HG03378 (cell line): ENCODE measurements around the gene PDGFC.

Experiments used
- ATAC-seq: cut with Tn5 transposase; IDR thresholded peaks from one replicate; pipeline ENCODE4 v1.9.1; 2021; ENCODE audit warnings: mild to moderate bottlenecking, moderate library complexity; ENCODE audit not compliant: unreplicated experiment

Gene PDGFC

DNA sequence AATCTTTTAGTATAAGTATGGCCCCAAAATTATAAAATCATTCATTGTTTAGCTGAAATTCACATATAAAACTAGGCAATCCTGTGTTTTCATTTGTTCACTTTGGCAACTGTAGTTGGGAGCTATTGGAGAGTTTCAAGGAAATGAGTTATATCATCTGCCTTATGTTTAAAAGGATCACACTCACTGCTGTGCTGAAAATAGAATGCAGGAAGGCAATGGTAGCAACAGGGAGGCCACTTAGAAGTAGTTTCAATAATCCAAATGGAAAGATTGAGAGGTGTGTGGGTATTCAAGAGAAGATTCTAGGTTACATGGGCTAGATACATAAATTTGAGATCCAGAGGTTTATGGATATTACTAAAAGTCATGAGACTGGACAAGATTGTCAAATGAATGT lies 184.9 kb downstream of the PDGFC start:
- no peak for ATAC-seq

DNA sequence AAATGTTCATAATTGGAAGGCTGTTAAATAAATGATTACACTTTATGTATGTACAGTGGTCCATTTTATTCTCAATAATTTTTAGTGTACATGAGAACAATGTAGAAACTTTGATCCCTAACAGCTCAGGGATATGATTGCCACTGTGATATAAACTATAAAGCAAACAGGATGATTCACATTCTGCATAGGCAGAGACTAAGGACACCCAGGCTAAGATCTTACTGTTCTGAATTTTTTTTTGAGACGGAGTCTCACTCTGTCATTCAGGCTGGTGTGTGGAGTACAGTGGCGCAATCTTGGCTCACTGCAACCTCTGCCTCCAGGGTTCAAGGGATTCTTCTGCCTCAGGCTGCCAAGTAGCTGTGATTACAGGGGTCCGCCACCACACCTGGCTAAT lies 186.6 kb downstream of the PDGFC start:
- no peak for ATAC-seq

DNA sequence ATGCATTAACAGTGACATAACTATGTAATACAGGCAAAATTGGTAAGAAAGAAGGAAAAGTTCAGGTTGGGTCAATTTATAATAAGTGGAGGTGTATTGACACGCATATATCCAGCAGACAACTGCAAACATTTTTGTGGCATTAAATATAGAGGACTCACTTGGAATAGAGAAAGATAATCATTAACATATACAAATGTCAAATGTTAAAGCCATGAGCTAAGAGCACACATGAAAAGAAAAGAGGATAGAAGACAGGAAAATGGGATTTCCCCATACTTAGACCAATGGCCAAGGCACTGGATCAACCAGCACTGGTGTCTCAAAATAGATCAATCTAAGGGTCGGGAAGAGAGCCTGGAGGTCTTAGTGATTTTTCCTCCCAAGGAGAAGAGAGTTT lies 187.6 kb downstream of the PDGFC start:
- ATAC-seq: no peak

DNA sequence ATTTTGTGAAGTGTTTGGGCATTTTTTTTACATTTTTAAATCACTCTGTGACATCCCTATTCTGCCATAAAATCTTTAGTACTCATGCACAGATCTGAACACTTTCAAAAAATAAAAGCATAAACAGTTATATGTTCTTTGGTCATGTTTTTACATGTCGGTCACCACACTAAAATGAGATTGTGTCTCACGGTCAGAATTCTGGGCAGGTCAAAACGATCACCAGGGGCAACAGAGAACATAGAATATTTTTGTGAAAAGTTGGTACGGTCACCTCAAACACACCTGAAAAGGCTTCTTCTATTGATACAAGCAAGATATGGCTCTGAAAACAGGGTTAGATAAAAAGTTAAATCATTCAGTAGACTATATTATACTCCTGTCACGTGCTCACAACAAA lies 189.1 kb downstream of the PDGFC start:
- no peak for ATAC-seq

DNA sequence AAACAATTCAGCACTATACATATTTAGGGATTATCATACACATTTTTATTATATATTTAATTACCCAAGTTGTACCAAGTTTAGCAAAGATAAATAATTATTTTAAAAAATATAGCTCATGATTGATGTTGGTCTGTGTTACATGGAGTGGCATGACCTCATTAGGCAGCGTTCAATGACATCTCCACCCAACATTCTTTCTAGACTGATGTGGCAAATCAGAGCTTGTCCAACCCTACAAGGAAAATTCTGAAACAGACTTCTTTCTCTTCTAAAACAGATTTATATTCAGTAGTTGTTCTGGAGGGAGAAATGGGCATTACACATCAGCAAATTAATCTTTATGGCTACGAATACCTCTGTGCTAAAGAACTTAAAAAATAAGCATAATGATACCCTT lies 189.7 kb downstream of the PDGFC start:
- ATAC-seq: no peak

DNA sequence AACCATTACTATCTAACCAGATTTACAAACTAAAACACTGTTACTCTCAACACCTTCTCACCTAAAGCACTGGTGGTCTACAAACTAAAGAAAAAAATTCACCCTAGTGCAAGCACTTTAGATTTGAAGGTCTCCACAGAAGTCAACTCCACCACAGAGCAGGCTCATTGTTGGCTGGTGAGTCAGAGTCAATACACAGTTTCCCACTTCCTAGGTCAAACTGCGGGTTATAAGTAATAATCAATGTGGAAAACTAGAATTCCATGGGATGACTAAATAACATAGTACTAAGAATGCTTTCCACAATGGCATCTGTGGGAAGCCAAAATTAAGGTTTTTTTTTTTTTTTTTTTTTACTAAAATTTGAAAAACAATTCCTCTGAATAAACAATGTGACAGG lies 191.8 kb downstream of the PDGFC start:
- no peak for ATAC-seq

DNA sequence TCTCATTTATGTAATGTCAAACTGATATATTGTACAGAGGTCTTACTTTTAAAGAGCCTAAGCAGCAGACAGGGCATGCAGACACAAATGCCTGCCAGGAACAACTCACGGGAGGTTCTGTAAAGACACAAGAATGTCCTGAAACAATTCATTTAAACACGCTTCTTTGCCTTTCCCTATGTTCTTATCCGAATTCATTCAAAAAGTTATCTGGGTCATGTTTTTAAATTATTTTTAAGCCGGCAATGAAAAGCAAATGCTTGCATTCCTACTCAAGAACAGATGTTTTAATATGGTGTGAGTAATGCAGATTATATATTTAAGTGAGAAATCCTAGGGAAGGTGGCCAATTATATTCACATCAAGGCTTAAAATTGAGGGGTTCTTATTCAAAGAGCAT lies 192.6 kb downstream of the PDGFC start:
- ATAC-seq: no peak

DNA sequence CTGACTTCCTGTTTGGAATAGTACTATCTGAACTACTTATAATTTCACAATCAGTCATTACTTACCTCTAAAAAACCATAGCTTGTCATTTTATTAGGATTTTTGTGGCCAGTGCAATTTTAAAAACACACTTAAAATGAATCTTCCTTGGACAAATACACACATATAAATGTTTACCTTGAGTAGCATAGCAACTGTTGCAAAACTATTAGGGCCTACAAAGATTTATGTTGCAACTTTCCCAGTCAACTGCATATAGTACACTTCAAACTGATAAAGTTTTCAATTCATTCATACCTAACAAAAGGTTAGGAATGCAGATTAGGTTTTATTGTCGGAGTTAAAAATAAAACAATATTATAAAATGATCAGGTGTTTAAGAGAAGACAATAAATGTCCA lies 193.0 kb downstream of the PDGFC start:
- no peak for ATAC-seq

DNA sequence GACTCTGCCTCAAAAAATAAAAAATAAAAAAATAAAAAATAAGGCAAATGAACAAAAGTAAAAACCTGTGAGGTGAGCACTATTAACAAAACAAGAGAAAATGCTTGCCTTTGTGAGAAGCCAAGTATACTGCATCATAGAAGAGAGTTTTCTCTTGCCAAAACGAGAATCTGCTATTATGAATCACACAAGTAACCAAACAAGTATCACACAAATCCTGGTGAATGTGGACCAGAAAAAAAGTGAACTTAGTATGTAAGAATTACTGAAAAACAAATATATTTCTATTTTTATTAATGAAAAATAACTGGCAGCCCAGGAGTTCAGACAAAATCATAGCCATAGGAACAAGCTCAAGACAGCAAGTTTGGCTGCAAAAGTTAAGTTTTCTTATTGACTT lies 193.5 kb downstream of the PDGFC start:
- no peak for ATAC-seq

DNA sequence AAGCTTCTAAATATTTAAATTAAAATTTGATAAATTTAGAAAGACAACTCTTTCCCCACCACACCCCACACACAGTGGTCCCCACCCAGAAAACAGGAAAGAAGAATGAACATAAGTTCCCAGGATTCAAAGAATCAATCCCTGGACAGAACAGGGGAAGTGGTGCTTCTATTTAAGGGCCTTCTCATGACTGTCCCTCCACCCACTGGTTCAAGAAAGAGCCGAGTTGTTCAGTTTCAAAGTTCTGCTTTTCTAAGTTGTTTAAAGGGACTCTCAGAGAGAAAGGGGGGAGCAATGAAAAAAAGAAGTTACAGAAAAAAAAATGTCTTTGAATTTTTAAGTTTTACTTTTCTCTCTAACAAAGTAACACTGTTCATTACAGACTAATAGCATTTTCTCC lies 195.8 kb downstream of the PDGFC start:
- ATAC-seq: no peak

DNA sequence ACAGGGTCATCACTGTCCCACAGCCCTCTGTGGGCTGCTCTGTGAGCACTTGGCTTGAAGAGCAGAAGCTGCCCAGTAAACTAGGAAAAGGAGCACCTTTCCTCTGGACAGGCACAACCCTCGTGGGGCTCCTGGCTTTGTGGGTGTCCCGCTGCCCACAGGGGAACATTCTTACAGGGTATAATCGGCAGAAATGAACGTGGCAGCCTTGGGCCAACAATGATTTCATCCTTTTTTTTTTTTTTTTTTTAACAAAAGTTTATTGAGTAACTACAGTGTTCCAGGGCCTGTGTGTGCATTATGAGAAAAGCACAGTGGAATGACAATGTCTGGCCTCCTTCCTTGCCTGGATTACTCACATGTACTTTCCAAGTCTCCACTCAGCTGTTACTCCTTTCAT lies 197.2 kb downstream of the PDGFC start:
- no peak for ATAC-seq

DNA sequence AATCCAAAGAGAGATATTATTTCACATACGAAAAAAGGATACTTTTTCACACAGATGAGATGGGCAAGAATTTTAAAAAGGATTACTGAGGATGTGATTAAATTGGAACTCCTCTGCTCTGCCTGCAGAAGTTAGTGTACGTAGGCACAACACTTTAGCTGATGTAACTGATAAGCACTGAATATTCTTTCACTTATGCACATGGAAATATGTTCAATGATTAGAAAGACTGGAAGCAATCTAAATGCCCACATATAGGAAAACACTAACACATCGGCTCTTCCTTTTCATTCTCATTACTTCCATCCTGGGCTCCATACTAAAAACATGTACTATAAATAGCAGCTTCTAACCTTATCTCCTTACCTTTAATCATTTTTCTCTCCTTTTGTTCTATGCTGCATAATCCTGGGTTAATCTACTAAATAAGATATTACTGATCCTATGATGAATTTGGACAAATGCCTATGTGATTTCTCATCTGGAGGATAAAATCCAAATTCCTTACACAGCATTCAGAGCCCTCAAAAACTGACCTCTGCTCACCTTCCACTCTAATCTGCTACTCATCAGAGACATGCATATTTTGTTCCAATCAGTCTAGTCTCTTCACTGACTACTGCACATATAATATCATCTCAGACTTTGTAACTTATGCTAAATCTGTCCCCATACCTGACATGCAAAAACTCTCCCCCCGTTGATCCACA lies 197.8 kb downstream of the PDGFC start:
- ATAC-seq: no peak

DNA sequence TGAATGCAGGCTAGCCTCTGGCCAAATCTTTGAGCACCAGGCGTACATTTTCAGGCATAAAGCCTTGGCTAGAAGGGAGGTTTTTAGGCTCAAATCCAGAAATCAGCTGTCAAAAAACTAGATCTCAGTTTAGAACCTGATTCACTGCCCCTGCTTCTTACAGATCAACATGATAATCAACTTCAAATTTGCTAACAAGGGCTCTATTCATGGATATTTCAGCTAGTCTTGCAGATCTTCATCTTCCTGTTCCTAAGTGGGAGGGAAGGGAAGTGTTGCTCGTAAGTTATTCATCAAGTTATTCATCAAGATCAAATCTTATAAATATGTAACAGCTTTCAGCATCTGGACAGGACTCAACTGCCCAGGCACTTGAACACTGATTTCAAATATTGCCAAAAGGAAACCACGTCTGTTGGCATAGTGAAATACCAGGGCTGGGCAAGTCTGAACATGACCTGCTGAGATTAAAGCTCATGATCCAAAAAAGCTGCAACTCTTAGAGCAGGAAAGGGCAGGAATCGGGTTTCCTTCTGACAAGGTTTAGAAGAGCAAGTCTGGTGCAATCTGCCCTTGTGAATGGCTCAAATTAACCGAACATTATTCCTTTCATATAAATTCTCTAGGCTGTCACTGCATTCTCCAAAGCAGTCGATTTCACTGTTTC lies 200.3 kb downstream of the PDGFC start:
- no peak for ATAC-seq

DNA sequence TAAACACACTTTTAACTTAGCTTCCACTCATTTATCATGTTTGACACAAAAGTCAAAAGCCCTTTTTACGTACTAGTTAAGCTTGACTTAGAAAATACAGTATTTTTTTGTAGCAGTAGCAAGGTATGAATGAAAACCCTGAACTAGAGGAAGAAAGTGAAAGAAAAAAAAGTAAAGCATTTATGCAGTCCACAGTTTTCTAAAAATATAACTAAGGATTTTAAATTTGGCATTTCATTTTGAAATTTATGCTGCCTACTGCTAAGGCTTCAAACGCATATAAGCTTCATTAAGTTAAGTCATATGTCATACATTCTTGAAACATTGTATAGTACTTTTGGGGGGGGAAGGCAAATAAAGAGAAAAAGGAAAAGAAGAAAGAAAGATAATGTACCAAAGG lies 201.5 kb downstream of the PDGFC start:
- ATAC-seq: no peak

DNA sequence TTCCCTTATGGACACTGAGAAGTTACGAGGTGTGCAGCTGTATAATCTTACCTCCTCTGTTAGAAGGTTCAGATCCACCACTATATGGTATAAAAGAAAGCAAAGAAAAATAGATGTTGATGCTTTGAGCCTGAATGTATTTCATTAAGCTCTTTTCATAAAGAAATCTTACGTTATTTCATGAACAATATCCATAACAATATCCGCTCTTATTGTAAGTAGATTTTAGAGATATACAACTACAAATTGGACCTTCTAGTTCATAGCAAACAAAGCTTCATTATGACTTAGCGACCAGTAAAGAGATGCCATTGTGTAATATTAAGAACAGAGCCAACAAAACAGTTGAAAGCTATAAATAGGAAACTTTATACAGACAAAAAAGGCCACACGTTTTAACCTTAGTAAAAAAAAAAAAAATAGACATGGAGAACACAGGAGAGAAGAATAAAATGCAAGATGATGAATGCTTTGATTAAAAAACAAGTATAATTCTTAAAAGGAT lies 203.6 kb downstream of the PDGFC start:
- no peak for ATAC-seq

DNA sequence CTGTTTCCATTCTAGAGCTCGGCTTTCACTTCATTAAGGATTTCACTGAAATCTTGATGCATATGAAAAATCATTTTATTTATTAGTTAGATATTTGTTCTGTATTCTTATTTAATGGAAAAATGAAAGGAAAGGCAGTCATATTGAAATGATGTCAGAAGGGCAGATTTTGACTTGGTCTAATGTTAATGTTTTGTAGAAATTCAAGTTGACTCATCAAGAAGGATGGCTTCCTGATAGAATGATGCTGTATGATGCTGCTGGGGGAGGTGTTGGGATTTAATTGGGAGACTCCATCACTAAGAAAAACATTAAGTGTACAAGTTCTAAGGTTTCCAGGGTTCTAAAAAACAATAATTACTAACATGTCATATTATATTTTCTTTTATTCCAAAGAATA lies 204.8 kb downstream of the PDGFC start:
- ATAC-seq: no peak

DNA sequence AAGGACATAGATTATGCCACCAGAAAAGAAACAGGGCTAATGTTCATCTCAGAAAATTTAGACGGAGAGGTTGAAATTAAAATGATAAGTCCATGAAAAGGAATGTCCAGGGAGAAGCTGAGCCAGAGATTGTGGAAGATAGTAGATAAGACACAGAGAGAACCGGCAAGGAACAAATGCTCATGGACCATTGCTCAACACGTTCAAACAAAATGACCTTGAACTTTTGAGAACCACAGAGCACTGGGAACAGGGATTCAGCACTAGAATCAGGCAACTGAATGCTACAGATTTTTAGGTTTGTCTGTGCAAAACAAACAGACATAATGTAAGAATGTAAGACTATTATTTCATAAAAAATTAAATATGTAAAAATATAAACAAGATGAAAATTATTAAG lies 206.3 kb downstream of the PDGFC start:
- no peak for ATAC-seq

DNA sequence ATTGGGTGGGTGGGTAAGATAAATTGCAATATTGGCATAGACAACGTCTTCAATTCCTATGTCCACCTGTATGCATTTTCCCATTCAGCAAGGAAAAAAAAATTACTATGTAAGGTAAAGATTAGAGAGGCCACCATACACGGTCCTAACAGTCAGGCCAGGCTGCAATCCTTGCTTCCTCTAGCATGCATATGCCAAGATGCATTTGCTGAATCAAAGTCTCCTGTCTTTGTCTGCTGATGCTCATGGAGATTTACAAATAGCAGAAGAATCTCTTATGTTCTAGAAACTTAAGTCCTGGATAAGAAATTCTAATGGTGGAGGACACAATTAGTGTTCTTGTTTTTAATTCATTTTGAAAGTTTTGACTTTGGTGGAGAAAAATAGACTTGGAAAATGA lies 206.8 kb downstream of the PDGFC start:
- no peak for ATAC-seq

DNA sequence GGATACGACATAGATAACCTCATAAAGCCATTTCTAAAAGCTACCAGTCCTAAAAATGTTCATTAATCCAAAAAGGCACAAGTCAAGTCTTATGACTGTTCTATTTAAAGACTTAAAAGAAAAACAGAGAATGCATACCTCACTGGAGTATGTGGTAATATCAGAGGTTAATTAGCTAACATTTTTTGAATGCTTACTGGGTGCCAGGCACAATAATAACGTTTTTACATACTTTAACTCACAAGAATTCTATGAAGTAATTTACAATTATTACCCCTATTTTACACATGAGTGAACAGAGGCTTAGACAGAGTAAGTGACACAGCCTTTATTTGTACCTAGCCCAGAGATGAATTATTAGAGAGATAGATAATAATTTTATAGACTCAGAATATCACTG lies 207.5 kb downstream of the PDGFC start:
- no peak for ATAC-seq

DNA sequence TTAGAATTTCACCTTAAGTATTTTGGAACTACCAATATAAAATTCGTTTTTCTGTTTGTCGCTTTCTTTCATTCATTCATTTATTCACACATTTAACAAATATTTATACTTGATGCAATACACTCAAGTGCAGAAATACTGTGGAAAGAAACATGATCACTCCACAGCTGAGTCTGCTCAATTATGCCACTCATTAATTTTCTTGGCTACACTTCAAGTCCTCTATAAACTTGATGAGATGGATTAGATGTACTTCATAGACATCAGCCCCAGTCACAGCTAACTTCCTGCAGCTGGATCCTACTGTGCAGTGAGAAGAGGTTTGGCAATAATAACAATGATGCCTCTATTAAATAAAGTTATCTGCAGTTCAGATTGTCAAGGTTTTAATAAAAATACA lies 208.1 kb downstream of the PDGFC start:
- ATAC-seq: no peak

DNA sequence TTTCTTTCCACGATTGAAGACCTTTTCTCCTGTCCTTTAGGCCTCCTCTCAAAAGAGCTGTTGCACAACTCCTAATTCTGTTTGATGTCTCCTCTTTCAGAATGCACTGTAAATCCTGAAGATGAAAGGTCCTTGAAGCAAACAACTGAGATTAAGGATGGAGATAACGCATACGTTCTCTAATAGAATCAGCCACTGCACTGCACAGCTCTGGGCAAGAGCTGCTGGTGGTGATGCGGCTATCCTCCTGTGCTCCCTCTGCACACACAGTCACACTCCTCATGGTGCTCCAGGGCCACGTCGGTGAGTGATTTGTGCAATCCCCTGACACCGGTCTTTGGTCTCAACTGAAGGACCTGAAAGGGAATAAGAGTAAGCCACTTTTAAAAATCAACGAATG lies 208.7 kb downstream of the PDGFC start:
- no peak for ATAC-seq

DNA sequence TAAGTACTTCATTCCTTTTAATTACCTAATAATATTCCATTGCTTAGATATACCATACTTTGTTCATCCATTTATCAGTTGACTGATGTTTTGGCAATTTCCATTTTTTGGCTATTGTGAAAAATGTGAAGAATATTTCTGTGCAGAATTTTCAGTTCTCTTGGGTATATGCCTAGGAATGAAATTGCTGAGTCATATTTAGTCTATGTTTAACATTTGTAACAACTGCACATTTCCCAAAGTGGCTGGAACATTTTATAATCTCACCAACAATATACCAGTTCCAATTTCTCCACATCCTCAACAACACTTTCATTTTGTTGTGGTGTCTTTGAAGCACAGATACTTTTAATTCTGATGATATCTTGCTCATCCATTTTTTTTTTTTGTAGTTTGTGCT lies 215.5 kb downstream of the PDGFC start:
- no peak for ATAC-seq
